Epithelial cell of proximal tubule (primary cell): ENCODE results near the gene NFKB1. TPM values are rescaled to one million over a fixed set of nuclear protein-coding genes. Genes with fewer than 3 reads are reported as not detected.
A peak's percentile ranks its signal among the peaks of the same experiment; 100 is the strongest.

Experiments
- DNase-seq: peaks from one replicate; pipeline ENCODE4 v3.0.0-alpha.2; 2011; ENCODE audit warnings: low read depth
- H3K4me3 ChIP-seq: 2 replicates; pipeline ENCODE4 v1.5.1; 2011; ENCODE audit warnings: low read depth, mild to moderate bottlenecking, low read length
- CTCF ChIP-seq: conservative IDR thresholded peaks from 2 replicates; pipeline ENCODE4 v1.5.1; 2012; ENCODE audit warnings: low read depth, mild to moderate bottlenecking, low read length
- total RNA-seq: library from RNA; depleted of rRNA; stranded (reverse); fragments of >200 nt; gene quantifications from 2 replicates; pipeline ENCODE4 v1.2.3, GENCODE V29; 2015

NFKB1 gene
- total RNA-seq, 1 donor from 2014 or later, result 26.2 TPM

GRCh38 chr4:102530986-102531385, 29.8 kb downstream of the NFKB1 start:
- H3K4me3 ChIP-seq, result no peak overlapping the region
- no peak for TF ChIP-seq CTCF
- DNase-seq, result no peak

- H3K4me3 ChIP-seq, result no peak overlapping the region
- no peak for DNase-seq
Observed at GRCh38 chr4:102531462-102531861, 30.3 kb downstream of the NFKB1 start.

GRCh38 chr4:102533348-102533747, 32.2 kb downstream of the NFKB1 start:
- DNase-seq, result no peak
- TF ChIP-seq CTCF, result no peak
- no peak overlapping the region for H3K4me3 ChIP-seq

More at GRCh38 chr4:102531462-102531861, 30.3 kb downstream of the NFKB1 start:
- TF ChIP-seq CTCF, result no peak

GRCh38 chr4:102533904-102534303, 32.7 kb downstream of the NFKB1 start:
- TF ChIP-seq CTCF, result no peak
- no peak overlapping the region for H3K4me3 ChIP-seq
- DNase-seq, result no peak

- H3K4me3 ChIP-seq, result no peak overlapping the region
- no peak for DNase-seq
- no peak for TF ChIP-seq CTCF
Observed at GRCh38 chr4:102534845-102535244, 33.7 kb downstream of the NFKB1 start.

GRCh38 chr4:102535398-102536082, 34.4 kb downstream of the NFKB1 start:
- TF ChIP-seq CTCF, result no peak
- peak; percentile 26 for DNase-seq
- H3K4me3 ChIP-seq, result no peak overlapping the region

GRCh38 chr4:102536768-102537167, 35.6 kb downstream of the NFKB1 start:
- no peak for TF ChIP-seq CTCF
- H3K4me3 ChIP-seq, result no peak overlapping the region
- DNase-seq, result no peak
